ENCODE measurements around the gene SERPINE2. TPM values are rescaled to one million over a fixed set of nuclear protein-coding genes. Genes with fewer than 3 reads are reported as not detected.

SERPINE2 gene
- polyA plus RNA-seq, 2 donors = 16.6 to 19.6 TPM

GRCh38 chr2:224023188-224023587 lies 15.9 kb downstream of the SERPINE2 start:
- no peaks in the 10 kb centered on the region for H3K36me3 ChIP-seq (ENCODE audit: control insufficient read depth in 2 of 2, insufficient read depth in 2 of 2, low read length in 1 of 2)
- H3K9me3 ChIP-seq (ENCODE audit: control insufficient read depth in 2 of 2, insufficient read depth in 1 of 2, low read depth in 1 of 2, low read length in 1 of 2) = no peaks in the 10 kb centered on the region
- H3K4me1 ChIP-seq (ENCODE audit: control insufficient read depth in 2 of 2, insufficient read depth in 2 of 2, low read length in 1 of 2) = no peaks in the 10 kb centered on the region
- H3K27ac ChIP-seq (ENCODE audit: low read depth in 2 of 2, low read length in 1 of 2) = no peak overlapping the region
- WGBS, 2 donors = 60 to 70% methylated on average over 1 of the region's 1 CpG
- H3K4me3 ChIP-seq (ENCODE audit: low read depth in 1 of 2, low read length in 2 of 2) = no peak overlapping the region
- H3K27me3 ChIP-seq (ENCODE audit: control insufficient read depth in 1 of 2, insufficient read depth in 2 of 2, low read length in 2 of 2) = no peaks in the 10 kb centered on the region

GRCh38 chr2:224022486-224022885 lies 16.6 kb downstream of the SERPINE2 start:
- no peak overlapping the region for H3K27ac ChIP-seq (ENCODE audit: low read depth in 2 of 2, low read length in 1 of 2)
- no peak overlapping the region for H3K4me3 ChIP-seq (ENCODE audit: low read depth in 1 of 2, low read length in 2 of 2)
- H3K9me3 ChIP-seq (ENCODE audit: control insufficient read depth in 2 of 2, insufficient read depth in 1 of 2, low read depth in 1 of 2, low read length in 1 of 2) = no peaks in the 10 kb centered on the region
- no peaks in the 10 kb centered on the region for H3K4me1 ChIP-seq (ENCODE audit: control insufficient read depth in 2 of 2, insufficient read depth in 2 of 2, low read length in 1 of 2)
- H3K27me3 ChIP-seq (ENCODE audit: control insufficient read depth in 1 of 2, insufficient read depth in 2 of 2, low read length in 2 of 2) = no peaks in the 10 kb centered on the region
- no peaks in the 10 kb centered on the region for H3K36me3 ChIP-seq (ENCODE audit: control insufficient read depth in 2 of 2, insufficient read depth in 2 of 2, low read length in 1 of 2)

DNA sequence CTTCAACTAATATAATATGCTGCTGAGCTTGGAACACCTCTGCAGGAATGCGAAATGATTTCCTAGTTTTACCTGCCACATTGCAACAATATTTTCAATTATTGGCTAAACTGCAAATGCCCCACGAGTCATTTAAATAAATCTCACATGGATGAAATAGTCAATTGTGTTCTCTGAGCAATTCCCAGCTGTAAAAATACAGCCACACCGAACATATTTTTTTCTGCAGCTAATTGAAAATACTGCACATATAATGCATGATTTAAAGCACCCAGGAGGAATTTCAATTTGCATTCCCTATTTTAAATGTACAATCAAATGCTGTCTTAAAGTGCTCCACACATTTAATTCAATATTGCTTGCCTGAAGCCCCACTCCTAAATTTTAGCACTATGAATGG lies 18.6 kb downstream of the SERPINE2 start:
- Histone ChIP-seq H3K27ac (ENCODE audit: low read depth in 2 of 2, low read length in 1 of 2) (no peak overlapping the region), H3K27me3 (ENCODE audit: control insufficient read depth in 1 of 2, insufficient read depth in 2 of 2, low read length in 2 of 2) (no peaks in the 10 kb centered on the region), H3K36me3 (ENCODE audit: control insufficient read depth in 2 of 2, insufficient read depth in 2 of 2, low read length in 1 of 2) (no peaks in the 10 kb centered on the region), H3K4me1 (ENCODE audit: control insufficient read depth in 2 of 2, insufficient read depth in 2 of 2, low read length in 1 of 2) (no peaks in the 10 kb centered on the region), H3K9me3 (ENCODE audit: control insufficient read depth in 2 of 2, insufficient read depth in 1 of 2, low read depth in 1 of 2, low read length in 1 of 2) (no peaks in the 10 kb centered on the region), H3K4me3 (ENCODE audit: low read depth in 1 of 2, low read length in 2 of 2) (no peak overlapping the region)
- WGBS, 2 donors = 78 to 79% methylated on average over 3 of the region's 3 CpGs

DNA sequence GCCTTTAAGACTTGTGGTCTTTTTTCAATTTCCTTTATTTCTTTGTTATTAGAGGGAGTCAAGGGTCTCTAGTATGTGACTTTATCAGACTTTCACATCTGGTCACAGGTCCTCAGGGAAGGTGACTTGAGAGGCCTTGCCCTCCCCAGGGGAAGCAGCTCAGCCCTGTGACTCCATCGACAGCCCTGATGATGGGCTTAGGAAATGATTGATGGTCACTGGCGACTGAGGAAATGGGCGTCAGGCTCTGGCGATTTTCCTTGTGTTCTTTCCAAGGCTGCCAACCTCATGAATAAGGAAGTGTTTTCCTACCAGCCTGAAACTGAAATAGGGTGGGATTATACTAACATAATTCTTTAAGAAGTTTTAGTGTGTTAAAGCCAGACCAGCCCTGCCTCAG lies 21.1 kb downstream of the SERPINE2 start:
- WGBS, 2 donors = 25 to 58% methylated on average over 4 of the region's 4 CpGs
- H3K36me3 ChIP-seq (ENCODE audit: control insufficient read depth in 2 of 2, insufficient read depth in 2 of 2, low read length in 1 of 2) = no peaks in the 10 kb centered on the region
- H3K27ac ChIP-seq (ENCODE audit: low read depth in 2 of 2, low read length in 1 of 2) = no peak overlapping the region
- no peaks in the 10 kb centered on the region for H3K9me3 ChIP-seq (ENCODE audit: control insufficient read depth in 2 of 2, insufficient read depth in 1 of 2, low read depth in 1 of 2, low read length in 1 of 2)
- peaks cover 0 to 2% of the 10 kb centered on the region in 2 donors for H3K4me1 ChIP-seq (ENCODE audit: control insufficient read depth in 2 of 2, insufficient read depth in 2 of 2, low read length in 1 of 2)
- H3K27me3 ChIP-seq (ENCODE audit: control insufficient read depth in 1 of 2, insufficient read depth in 2 of 2, low read length in 2 of 2) = no peaks in the 10 kb centered on the region
- no peak overlapping the region for H3K4me3 ChIP-seq (ENCODE audit: low read depth in 1 of 2, low read length in 2 of 2)

GRCh38 chr2:224016963-224017362 lies 22.1 kb downstream of the SERPINE2 start:
- WGBS, 2 donors = 49 to 54% methylated on average over 3 of the region's 3 CpGs
- Histone ChIP-seq H3K9me3 (ENCODE audit: control insufficient read depth in 2 of 2, insufficient read depth in 1 of 2, low read depth in 1 of 2, low read length in 1 of 2) (no peaks in the 10 kb centered on the region), H3K27me3 (ENCODE audit: control insufficient read depth in 1 of 2, insufficient read depth in 2 of 2, low read length in 2 of 2) (no peaks in the 10 kb centered on the region), H3K27ac (ENCODE audit: low read depth in 2 of 2, low read length in 1 of 2) (no peak overlapping the region), H3K4me1 (ENCODE audit: control insufficient read depth in 2 of 2, insufficient read depth in 2 of 2, low read length in 1 of 2) (peaks cover 0 to 2% of the 10 kb centered on the region in 2 donors), H3K4me3 (ENCODE audit: low read depth in 1 of 2, low read length in 2 of 2) (no peak overlapping the region), H3K36me3 (ENCODE audit: control insufficient read depth in 2 of 2, insufficient read depth in 2 of 2, low read length in 1 of 2) (no peaks in the 10 kb centered on the region)

GRCh38 chr2:224014336-224014735 lies 24.8 kb downstream of the SERPINE2 start:
- Histone ChIP-seq H3K27ac (ENCODE audit: low read depth in 2 of 2, low read length in 1 of 2) (no peak overlapping the region), H3K27me3 (ENCODE audit: control insufficient read depth in 1 of 2, insufficient read depth in 2 of 2, low read length in 2 of 2) (no peaks in the 10 kb centered on the region), H3K4me1 (ENCODE audit: control insufficient read depth in 2 of 2, insufficient read depth in 2 of 2, low read length in 1 of 2) (peaks cover 0 to 2% of the 10 kb centered on the region in 2 donors), H3K36me3 (ENCODE audit: control insufficient read depth in 2 of 2, insufficient read depth in 2 of 2, low read length in 1 of 2) (no peaks in the 10 kb centered on the region), H3K4me3 (ENCODE audit: low read depth in 1 of 2, low read length in 2 of 2) (no peak overlapping the region), H3K9me3 (ENCODE audit: control insufficient read depth in 2 of 2, insufficient read depth in 1 of 2, low read depth in 1 of 2, low read length in 1 of 2) (no peaks in the 10 kb centered on the region)
- WGBS, 2 donors = 91 to 95% methylated on average over 4 of the region's 4 CpGs

GRCh38 chr2:224011837-224012236 lies 27.2 kb downstream of the SERPINE2 start:
- no peak overlapping the region for H3K27ac ChIP-seq (ENCODE audit: low read depth in 2 of 2, low read length in 1 of 2)
- no peaks in the 10 kb centered on the region for H3K27me3 ChIP-seq (ENCODE audit: control insufficient read depth in 1 of 2, insufficient read depth in 2 of 2, low read length in 2 of 2)
- no peaks in the 10 kb centered on the region for H3K36me3 ChIP-seq (ENCODE audit: control insufficient read depth in 2 of 2, insufficient read depth in 2 of 2, low read length in 1 of 2)
- H3K4me1 ChIP-seq (ENCODE audit: control insufficient read depth in 2 of 2, insufficient read depth in 2 of 2, low read length in 1 of 2) = peaks cover 2 to 3% of the 10 kb centered on the region in 2 donors
- 76 to 93% methylated on average over 1 of the region's 1 CpG for WGBS, 2 donors
- no peaks in the 10 kb centered on the region for H3K9me3 ChIP-seq (ENCODE audit: control insufficient read depth in 2 of 2, insufficient read depth in 1 of 2, low read depth in 1 of 2, low read length in 1 of 2)
- no peak overlapping the region for H3K4me3 ChIP-seq (ENCODE audit: low read depth in 1 of 2, low read length in 2 of 2)

DNA sequence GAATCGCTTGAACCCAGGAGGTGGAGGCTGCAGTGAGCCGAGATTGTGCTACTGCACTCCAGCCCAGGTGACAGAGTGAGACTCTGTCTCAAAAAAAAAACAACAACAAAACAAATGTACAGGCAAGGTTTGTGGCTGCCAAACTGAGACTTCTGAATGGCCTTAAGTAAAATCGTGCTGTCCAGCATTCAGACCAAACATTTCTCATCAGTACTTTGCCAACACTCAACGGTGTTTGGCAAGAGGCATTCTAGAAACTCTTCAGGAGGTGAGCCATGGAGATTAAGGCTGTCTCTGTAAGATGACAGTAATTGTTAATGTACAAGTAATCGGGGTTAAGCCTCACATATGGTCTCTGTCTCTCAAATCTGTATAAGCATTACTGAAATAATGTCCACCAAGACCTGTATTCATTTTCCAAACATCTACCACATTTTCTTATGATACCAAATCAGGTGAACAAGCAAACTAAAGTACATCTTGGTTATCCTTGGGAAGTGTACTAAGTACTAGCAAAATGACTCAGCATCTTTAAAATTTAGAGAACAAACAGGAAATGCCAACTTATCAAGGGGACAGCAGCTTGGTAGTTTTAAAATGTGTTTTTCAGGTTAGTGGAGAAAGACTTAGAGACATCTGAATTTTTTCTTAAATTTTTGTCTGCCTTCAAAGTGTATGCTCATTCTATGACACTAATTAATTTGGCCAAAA lies 29.3 kb downstream of the SERPINE2 start:
- H3K27ac ChIP-seq (ENCODE audit: low read depth in 2 of 2, low read length in 1 of 2) = no peak overlapping the region
- no peak overlapping the region for H3K4me3 ChIP-seq (ENCODE audit: low read depth in 1 of 2, low read length in 2 of 2)
- H3K27me3 ChIP-seq (ENCODE audit: control insufficient read depth in 1 of 2, insufficient read depth in 2 of 2, low read length in 2 of 2) = no peaks in the 10 kb centered on the region
- WGBS, 2 donors = 53 to 54% methylated on average over 5 of the region's 5 CpGs
- no peaks in the 10 kb centered on the region for H3K9me3 ChIP-seq (ENCODE audit: control insufficient read depth in 2 of 2, insufficient read depth in 1 of 2, low read depth in 1 of 2, low read length in 1 of 2)
- no peaks in the 10 kb centered on the region for H3K36me3 ChIP-seq (ENCODE audit: control insufficient read depth in 2 of 2, insufficient read depth in 2 of 2, low read length in 1 of 2)
- peaks cover 0 to 3% of the 10 kb centered on the region in 2 donors for H3K4me1 ChIP-seq (ENCODE audit: control insufficient read depth in 2 of 2, insufficient read depth in 2 of 2, low read length in 1 of 2)

- Histone ChIP-seq H3K27ac (ENCODE audit: low read depth in 2 of 2, low read length in 1 of 2) (no peak overlapping the region), H3K4me3 (ENCODE audit: low read depth in 1 of 2, low read length in 2 of 2) (no peak overlapping the region)
- 53 to 85% methylated on average over 12 of the region's 12 CpGs for WGBS, 2 donors
Observed at GRCh38 chr2:224008702-224009261, 30.3 kb downstream of the SERPINE2 start.

GRCh38 chr2:224004105-224004695 lies 34.9 kb downstream of the SERPINE2 start:
- Histone ChIP-seq H3K4me3 (ENCODE audit: low read depth in 1 of 2, low read length in 2 of 2) (no peak overlapping the region), H3K27me3 (ENCODE audit: control insufficient read depth in 1 of 2, insufficient read depth in 2 of 2, low read length in 2 of 2) (no peaks in the 10 kb centered on the region), H3K4me1 (ENCODE audit: control insufficient read depth in 2 of 2, insufficient read depth in 2 of 2, low read length in 1 of 2) (peaks cover 0 to 3% of the 10 kb centered on the region in 2 donors), H3K9me3 (ENCODE audit: control insufficient read depth in 2 of 2, insufficient read depth in 1 of 2, low read depth in 1 of 2, low read length in 1 of 2) (no peaks in the 10 kb centered on the region), H3K27ac (ENCODE audit: low read depth in 2 of 2, low read length in 1 of 2) (no peak overlapping the region), H3K36me3 (ENCODE audit: control insufficient read depth in 2 of 2, insufficient read depth in 2 of 2, low read length in 1 of 2) (peaks cover 0 to 3% of the 10 kb centered on the region in 2 donors)
- WGBS, 2 donors = 69 to 71% methylated on average over 16 of the region's 16 CpGs

More at GRCh38 chr2:224008702-224009261, 30.3 kb downstream of the SERPINE2 start:
- peaks cover 0 to 3% of the 10 kb centered on the region in 2 donors for H3K4me1 ChIP-seq (ENCODE audit: control insufficient read depth in 2 of 2, insufficient read depth in 2 of 2, low read length in 1 of 2)
- no peaks in the 10 kb centered on the region for H3K27me3 ChIP-seq (ENCODE audit: control insufficient read depth in 1 of 2, insufficient read depth in 2 of 2, low read length in 2 of 2)
- H3K36me3 ChIP-seq (ENCODE audit: control insufficient read depth in 2 of 2, insufficient read depth in 2 of 2, low read length in 1 of 2) = no peaks in the 10 kb centered on the region
- no peaks in the 10 kb centered on the region for H3K9me3 ChIP-seq (ENCODE audit: control insufficient read depth in 2 of 2, insufficient read depth in 1 of 2, low read depth in 1 of 2, low read length in 1 of 2)

All from esophagus (tissue), 2 donors.